HG03066 (cell line): Measurements from ENCODE around the gene NME7.
A peak's percentile ranks its signal among the peaks of the same experiment; 100 is the strongest.

Source experiments
- ATAC-seq: cut with Tn5 transposase; IDR thresholded peaks from one replicate; pipeline ENCODE4 v1.9.1; 2021; ENCODE audit warnings: low read depth; ENCODE audit not compliant: unreplicated experiment

The NME7 gene

DNA sequence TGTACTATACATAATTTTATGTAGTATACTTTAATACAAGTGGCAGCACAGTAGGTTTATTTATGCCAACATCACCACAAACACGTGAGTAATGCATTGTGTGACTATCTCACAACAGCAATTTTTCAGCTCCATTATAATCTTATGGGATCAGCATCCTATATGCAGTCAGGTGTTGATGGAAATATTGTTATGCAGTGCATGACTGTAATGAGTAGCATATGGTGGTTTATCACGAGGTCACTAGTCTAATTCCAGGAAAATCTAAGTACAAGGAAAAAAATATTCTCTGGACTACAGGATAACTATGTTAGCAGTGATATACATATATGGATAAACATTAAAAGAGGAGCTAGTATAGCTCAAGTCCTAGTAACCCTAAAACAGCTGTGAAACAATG is 192.1 kb downstream of the NME7 start:
- no peak for ATAC-seq

DNA sequence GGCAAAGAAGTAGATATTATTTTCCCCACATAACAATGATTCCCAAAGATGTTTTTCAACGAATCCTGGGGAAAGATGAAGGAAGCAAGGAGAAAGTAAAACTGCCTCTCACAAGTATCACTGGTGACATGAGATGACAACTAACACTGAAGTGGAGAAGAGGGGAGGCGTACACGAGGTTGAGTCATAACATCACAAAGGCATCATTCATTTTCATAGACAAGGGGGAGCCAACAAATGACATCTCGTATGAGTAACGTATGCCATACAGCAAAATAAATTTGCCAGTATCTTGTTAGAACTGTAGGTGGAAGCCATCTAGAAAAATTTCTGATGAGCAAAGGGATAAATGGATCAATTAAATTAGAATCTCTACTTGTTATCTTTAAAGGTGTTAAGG is 204.5 kb downstream of the NME7 start:
- no peak for ATAC-seq

DNA sequence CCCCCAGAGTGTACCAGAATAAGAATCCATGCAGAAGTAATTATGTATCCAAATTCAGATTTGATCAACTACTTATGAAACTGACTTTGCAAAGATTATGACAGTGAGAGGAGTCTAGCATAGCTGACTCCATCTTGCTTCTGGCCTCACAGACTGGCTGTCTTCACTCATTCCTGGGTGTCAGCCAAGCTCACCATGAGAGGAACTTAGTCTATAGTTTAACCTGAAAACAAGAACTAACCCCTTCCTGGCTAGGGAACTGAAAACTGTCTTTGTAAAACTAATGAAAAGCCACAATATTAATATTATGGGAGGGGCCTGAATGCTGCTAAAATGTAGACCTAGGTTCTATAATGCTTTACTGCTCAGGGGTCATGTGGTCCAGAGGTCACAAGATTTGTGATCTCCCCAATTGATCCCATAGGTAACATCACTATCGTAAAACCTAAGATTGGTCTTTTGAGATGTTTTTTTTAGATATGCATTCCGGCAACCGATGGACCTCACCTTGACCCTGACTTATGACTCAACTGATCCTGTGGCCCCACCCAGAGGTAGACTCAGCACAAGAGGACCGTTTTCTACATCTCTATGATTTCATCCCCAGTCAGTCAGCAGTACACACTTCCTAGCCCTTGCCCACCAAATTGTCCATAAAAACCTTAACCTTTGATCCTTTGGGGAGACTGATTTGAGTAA is 206.0 kb downstream of the NME7 start:
- ATAC-seq = peak; percentile 83

DNA sequence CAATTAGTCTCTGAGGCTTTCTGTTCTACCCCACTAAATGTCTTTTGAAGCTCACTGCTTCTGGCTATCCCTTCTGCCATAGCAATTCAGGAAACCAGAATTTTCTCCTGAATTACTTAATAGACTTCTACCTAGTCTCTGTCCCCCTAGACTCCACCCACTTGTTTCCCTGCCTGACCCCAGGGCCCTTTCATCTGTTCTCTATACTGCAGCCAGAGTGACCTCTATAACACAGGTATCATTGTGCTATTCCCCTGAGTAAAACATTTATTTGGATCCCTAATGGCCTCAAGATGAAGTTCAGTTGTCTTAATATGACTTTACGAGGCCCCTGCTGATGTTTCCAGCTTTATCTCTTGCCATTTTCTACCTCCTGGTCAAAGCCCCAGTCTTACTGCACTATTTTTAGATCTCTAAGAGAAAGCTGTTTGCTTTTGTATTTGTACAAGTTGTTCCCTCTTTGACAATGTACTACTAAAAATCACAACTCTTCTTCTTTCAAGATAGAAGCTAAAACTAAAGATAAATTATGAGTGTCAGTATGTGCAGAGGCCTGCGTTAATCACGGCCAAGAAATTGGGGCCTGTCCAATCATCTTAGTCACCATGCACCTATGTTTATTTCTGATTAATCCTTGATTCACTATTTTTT is 206.6 kb downstream of the NME7 start:
- no peak for ATAC-seq

DNA sequence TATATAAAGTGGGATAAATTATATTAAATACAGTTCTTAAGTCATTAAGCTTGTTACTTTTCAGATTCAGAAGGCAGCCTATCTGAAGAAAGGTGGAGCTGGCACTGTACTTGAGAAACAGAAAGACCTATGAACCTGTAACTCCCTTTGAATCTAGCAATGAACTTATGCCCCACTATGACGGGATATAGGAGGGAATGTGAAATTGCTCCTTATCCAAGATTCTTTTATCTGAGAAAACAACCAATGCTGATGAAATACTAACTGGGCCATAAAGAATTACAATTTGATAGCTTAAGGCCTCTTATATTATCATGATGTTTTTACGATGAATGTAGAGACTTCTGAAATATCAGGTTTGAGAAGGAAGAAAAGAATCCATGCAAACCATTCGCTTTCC is 211.0 kb downstream of the NME7 start:
- ATAC-seq = no peak

DNA sequence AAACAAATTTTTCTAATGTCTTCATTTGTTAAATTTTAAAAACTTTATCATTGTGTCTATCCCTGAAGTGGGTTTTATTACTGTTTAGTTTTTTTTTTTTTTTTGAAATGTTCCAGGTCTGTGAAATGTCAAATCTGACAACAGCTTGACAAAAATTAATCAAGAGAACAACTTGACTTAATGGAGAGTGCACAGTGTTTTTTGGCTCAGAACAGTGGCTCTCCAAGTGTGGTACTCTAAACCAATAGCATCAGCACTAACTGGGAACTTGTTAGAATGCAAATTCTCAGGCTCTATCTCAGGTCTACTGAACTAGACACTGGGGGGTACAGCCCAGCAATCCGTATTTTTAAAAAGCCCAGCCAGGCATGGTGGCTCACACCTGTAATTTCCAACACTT is 211.9 kb downstream of the NME7 start:
- no peak for ATAC-seq

DNA sequence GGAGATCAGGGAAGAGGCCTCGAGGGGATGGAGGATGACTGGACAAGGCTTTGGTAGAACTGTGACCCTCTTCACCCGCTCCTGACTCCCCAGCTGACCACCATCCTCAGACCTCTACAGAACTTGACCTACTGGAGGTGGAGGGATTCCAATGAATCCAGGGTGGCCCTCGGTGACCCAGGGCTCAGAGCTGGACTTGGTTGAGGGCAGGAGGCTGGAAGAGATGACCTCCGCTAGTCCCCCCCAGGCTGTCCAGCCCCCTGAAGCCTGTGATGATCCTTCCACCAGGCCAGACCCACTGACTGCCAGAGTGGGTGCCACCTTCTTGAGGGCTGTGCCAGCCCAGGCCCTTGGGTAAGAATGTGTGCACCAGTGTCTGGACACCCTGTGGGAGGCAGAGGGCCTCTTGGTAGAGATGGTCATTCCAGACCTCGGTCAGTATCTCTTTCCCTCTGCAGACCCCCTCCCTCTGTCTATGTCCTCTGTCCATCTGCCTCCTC is 216.2 kb downstream of the NME7 start:
- ATAC-seq = no peak

DNA sequence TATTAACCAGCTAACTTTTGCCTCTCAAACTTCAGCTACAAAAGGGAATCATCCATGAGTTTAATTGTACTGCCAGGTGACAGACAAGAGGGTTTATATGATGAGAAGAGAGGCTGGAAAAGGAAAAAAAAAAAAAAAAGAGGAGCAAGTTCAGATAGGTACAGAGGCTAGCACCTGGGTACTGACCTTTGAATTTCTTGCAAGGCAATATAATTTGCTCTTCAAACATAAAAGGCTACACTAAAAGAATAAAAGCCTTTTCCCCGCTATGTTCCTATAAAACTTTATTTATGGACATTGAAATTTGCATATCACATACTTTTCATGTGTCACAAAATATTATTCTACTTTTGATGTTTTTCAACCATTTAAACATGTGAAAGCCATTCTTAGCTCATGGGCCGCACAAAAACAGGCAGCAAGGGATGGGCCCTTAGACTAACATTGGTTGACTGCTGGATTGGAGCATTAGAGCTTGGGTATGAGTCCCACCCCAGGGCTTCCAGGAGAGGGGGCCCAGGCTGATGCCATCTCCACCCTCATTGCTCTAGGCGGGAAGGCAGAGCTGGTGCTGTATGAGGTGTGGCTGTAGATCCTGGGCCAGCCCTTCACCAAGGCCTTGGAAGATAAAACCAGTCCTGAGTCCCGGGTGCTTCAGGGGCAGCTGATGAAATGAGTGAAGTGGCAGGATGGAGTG is 216.8 kb downstream of the NME7 start:
- ATAC-seq = no peak

DNA sequence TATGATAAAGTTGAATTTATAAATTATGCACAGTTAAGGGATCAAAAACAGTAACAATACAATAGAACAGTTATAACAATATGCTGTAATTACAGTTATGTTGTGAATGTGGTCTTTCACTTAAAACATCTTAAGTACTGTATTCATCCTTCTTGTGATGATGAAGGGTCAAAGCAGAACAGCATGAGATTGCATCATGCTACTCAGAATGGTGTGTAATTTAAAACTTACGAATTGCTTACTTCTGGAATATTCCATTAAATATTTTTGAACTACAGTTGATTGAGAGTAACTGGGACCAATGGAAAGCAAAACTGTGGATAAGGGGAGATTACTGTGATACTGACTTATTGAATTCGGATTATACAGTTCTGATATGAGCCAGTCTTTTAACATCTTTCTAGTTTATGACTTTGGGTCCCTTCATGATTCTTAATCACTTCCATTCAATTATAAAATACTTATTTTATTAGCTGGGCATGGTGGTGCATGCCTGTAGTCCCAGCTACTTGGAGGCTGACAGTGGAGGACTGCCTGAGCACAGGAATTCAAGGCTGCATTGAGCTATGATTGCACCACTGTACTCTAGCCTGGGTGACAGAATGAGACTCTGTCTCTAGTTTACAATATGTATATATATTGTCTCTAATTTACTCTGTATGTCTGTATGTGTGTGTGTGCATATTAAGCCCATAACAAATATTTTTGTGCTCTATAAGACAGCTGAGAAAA is 217.9 kb downstream of the NME7 start:
- no peak for ATAC-seq

DNA sequence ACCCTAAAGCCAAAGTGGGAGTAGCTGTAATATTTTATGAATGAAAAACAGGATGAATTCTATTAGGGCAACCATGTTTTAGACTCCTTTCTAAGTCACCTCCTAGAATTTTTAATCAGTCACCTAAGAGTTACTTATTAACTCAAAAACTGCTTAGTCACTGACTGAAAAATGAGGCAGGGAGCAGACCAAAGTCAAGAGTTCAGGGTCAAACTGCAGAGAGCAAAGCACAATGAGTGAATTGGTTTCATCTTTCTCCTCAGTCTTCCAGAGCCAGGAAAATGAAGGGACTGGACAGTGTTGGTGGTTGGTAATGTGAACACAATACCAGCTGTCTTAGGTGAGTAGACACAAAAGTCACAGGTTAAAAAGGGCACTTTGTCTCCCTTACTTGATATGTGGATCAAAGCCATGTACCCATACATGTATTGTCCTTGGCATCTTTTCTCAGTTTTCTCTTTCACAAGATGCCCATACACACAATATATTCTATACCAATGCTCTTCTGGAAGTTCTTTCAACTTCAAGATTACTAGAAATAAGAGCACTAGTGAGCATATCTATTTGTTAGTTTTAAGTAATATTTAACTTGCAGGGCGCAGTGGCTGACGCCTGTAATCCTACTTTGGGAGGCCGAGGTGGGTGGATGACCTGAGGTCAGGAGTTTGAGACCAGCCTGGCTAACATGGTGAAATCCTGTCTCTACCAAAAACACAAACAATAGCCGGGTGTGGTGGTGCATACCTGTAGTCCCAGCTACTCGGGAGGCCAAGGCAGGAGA is 218.9 kb downstream of the NME7 start:
- peak; percentile 58 for ATAC-seq

DNA sequence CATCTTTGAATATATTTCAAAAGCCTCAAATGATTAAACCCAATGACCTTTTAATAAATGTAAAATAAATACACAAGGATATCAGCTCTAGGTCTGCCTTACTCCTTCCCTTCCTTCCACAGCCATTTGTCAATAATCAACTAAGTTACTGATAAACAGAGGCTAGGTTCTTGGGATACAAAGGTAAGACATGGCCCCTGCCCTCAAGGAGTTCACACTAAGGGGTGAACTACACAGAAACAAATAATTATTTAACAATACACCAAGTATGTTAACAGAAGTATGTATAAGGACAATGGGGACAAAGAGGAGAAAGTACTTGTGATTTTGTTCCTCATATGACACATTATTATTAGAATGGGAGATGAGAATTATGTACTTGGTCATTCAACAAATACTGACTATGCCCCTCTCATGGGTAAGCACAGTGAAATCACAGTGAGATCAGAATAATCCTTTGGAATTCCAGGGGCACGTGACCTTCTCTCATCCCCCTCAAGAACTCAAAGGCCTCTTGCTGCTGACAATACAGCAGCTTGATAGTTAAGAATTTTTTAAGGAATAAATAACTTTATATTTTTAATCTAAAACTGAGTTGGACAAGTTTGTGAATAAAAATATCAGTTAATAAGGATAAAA is 220.9 kb downstream of the NME7 start:
- no peak for ATAC-seq

DNA sequence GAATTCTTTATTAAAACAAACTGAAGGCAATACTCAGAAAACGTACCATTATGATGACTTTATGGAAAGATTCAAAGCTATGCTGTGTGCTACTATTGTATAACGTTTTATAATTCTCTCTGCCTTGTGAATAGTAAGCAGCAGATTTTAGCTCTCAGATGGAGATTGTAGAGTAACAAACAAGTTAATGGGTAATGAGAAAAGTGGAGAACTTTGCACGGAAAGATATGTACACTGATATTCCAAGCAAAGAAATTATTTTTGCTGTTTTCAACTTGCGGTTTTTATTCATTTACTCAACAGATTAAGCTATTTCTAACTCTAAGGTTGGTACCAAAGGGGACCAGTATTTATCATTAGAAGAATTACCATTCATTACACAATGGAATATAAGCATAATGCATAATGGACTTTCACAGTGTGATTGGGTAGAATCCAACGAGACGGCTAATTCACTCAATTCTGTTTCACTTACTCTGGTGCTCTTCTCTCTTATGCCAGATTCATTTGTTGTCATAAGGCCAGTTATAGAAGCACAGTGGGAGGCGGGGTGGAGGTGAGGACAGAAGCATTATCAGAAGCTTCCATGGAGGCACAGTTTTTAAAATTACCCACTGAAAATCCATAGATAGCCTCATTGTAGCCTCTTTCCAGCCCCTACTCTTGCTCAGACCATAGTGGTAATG is 222.5 kb downstream of the NME7 start:
- ATAC-seq = no peak

DNA sequence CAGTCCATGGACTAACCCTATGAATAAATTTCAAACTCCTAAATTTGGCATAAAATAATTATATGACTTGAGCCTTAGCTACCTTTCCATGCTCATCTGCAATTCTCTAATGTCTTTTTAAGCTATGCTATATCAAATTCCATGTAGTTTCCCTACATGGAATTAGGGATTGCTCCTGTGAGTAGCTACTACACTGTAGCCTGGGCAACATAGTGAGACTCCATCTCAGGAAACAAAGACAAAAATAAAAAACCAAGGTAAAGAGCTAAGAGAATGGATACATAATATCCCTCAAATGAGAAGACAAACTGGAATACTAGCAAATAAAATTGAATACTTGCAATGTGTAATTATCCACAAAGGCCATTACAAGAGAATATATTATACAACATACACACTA is 223.6 kb downstream of the NME7 start:
- ATAC-seq = no peak

DNA sequence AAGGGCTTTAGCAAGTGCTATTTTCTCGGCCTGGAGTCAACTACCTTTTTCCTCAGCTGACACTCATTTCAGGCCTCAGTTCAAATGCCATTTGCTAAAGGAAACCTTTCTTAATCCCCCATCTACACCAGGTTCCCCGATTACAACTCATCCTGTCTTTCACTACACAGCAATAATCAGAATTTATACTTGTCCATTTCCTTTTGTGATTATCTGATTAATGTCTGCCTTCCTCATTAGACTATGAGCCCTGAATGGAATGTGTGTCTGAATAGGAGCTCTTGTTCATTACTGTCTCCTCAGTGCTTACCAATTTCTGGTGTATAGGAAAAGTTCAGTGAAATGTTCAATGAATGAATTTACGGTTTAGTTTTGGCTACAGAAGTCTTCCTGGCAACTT is 224.3 kb downstream of the NME7 start:
- ATAC-seq = no peak

DNA sequence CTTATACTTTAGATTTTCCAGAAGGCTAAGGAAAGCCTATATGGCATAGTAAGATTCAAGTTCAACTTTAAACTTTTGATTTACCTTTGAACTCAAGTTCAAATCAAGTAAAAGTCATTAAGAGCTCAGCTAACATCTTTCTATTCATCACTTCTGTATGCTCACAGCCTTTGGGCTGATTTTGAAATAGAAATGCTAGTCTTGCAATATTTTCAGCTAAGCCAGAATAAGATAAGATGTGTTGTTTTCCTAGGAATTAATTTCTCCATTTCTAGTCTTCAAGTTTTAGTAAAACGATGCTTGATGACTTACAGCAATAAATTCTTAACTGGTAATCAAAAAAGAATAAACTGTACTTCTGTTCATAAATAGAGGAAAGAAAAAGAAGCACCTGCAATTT is 225.5 kb downstream of the NME7 start:
- ATAC-seq = no peak

DNA sequence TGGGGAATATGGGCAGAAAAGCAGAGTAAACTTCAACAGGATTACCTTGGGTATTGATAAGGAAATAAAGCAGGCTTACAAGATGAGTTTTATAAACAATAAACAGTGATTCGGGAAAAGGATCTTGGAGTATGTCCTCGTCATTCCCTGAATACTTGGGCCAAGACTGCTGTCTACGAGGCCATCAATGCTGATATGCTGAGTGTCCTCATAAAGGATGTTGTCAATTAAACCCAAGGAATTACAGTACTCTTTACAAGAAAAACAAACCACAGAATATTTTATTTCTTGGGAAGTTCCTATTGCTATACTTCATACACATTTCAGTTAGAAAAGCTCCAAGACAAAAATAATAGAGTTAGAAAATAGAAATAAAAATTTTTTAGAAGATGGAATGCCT is 226.2 kb downstream of the NME7 start:
- ATAC-seq = no peak

DNA sequence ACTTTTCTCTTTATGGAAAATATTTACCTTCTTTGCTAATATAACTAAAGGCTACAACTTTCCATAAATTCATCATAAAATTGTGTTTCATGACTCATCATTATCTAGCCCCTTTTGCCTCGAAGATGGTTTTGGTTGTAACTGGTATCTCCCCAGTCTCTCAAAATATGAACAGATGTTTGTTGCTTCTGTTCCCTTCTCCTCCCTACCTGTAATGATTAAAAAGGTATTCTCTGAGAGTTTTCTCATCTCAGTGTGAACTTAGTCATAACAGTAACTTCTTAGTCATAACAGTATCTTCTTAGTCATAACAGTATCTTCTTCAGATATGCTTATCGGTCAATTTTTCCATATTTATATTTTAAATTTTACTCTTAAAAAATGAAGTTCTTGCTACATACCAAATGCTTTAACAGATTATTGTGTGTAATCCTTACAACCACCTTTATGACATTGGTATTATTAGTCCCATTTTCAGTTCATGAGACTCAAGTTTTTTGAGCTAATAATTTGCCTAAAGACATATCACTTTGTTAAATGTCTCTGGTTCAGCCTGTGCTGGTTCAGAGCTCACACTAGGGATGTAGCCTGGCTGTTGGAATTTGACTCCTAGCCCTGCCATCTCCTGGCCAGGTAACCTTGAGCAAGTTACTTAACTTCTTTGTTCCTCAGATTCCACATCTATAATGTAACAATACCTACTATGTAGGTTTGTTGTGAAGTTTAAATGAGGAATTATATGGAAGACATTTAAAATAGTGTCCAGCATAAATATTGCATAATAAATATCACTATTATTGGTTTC is 228.5 kb downstream of the NME7 start:
- peak; percentile 96 for ATAC-seq

DNA sequence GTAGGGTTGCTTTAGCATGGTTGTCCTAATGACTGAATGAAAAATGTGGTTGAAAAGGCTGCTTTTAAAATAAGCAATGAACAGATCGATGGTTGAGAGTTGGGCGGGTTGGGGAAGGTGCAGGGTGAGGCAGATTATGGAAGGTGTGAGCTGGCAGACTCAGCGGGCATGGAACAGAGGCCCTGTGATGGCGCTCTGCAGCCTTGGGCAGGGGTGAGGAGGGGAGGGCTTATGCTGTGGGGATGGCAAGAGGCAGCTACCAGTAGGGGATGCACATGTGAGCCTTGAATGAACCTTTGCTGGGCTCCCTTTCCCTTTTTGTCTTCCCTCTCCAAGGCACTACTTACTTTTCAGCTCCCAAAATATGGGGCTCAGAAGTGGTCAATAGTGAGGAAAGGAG is 230.2 kb downstream of the NME7 start:
- no peak for ATAC-seq
